OCI-LY3 (cell line): ENCODE measurements around the gene NQO2.

Source experiments
- CTCF ChIP-seq: fragments of 200-600, 300-600 bp; sonication (generic); IDR thresholded peaks from 2 replicates; pipeline ENCODE4 v1.5.1; 2014; ENCODE audit warnings: antibody characterized with exemption, low read length, low read depth
- EZH2phosphoT487 ChIP-seq: fragments of 200-600 bp; shearing (Covaris generic); IDR thresholded peaks from 2 replicates; pipeline ENCODE4 v1.6.1; 2018; ENCODE audit warnings: antibody characterized with exemption, mixed run types, low read depth

GRCh38 chr6:3011158-3011557 lies 11.5 kb downstream of the NQO2 start:
- TF ChIP-seq CTCF (no peak), EZH2phosphoT487 (no peak)
